GM23338 (cell line): ENCODE data around the gene PXMP4.

Experiments used
- EZH2 ChIP-seq: fragments of 200-600 bp; sonication (generic); IDR thresholded peaks from one replicate; pipeline ENCODE4 v1.8.0; 2017; ENCODE audit warnings: antibody characterized with exemption, mild to moderate bottlenecking, low read depth; ENCODE audit not compliant: unreplicated experiment
- JUNB ChIP-seq: IDR thresholded peaks from one replicate; pipeline ENCODE4 v1.6.1; 2016; ENCODE audit warnings: antibody characterized with exemption; ENCODE audit not compliant: unreplicated experiment
- POLR2AphosphoS5 ChIP-seq: IDR thresholded peaks from 2 replicates; pipeline ENCODE4 v1.6.1; 2016; ENCODE audit warnings: antibody characterized with exemption, low read depth
- ZNF331 ChIP-seq: fragments of 250-450 bp; sonication (Bioruptor Pico); IDR thresholded peaks from 2 replicates; pipeline ENCODE4 v1.5.0; 2020; ENCODE audit warnings: low read depth, mild to moderate bottlenecking, moderate library complexity
- TF ChIP-seq, protein P1 (sequence below), 2 experiments: fragments of 200-600 bp in 1 of 2; sonication (generic) in 1 of 2; conservative IDR thresholded peaks; 2 replicates each; pipeline versions ENCODE4 v1.5.1 to v1.6.1; 2016 to 2017; ENCODE audit warnings: antibody characterized with exemption in 2 of 2, low read depth in 2 of 2, mild to moderate bottlenecking in 2 of 2, moderate library complexity in 1 of 2

DNA sequence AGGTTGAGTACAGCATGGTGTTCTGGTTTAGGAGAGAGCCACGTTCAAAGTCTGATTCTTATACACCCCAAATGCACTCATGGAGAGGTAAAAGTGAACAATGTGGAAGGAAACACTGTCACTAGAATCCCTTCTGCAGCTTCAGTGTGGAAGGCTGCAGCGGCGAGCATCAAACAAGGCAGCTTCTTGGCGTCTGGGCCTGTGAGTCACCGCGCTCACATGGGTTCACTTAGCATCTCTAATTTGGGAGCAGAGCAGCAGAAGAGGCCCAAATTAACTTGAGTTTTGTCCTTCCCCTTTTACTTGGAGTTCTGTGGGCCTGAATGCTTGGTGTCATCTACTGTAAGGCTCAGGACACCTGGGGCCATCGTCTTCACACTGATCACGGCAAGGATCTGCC lies 23.0 kb downstream of the PXMP4 start:
- TF ChIP-seq, protein P1, sequence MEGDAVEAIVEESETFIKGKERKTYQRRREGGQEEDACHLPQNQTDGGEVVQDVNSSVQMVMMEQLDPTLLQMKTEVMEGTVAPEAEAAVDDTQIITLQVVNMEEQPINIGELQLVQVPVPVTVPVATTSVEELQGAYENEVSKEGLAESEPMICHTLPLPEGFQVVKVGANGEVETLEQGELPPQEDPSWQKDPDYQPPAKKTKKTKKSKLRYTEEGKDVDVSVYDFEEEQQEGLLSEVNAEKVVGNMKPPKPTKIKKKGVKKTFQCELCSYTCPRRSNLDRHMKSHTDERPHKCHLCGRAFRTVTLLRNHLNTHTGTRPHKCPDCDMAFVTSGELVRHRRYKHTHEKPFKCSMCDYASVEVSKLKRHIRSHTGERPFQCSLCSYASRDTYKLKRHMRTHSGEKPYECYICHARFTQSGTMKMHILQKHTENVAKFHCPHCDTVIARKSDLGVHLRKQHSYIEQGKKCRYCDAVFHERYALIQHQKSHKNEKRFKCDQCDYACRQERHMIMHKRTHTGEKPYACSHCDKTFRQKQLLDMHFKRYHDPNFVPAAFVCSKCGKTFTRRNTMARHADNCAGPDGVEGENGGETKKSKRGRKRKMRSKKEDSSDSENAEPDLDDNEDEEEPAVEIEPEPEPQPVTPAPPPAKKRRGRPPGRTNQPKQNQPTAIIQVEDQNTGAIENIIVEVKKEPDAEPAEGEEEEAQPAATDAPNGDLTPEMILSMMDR (conservative IDR thresholded peaks at IDR 0.05; ENCODE audit: low read depth in 2 of 2): no peak
- TF ChIP-seq JUNB (no peak), POLR2AphosphoS5 (no peak), ZNF331 (CRISPR knock-in tag) (no peak), EZH2 (no peak)
